ENCODE measurements around the gene SCAF1.

Gene SCAF1, protein sequence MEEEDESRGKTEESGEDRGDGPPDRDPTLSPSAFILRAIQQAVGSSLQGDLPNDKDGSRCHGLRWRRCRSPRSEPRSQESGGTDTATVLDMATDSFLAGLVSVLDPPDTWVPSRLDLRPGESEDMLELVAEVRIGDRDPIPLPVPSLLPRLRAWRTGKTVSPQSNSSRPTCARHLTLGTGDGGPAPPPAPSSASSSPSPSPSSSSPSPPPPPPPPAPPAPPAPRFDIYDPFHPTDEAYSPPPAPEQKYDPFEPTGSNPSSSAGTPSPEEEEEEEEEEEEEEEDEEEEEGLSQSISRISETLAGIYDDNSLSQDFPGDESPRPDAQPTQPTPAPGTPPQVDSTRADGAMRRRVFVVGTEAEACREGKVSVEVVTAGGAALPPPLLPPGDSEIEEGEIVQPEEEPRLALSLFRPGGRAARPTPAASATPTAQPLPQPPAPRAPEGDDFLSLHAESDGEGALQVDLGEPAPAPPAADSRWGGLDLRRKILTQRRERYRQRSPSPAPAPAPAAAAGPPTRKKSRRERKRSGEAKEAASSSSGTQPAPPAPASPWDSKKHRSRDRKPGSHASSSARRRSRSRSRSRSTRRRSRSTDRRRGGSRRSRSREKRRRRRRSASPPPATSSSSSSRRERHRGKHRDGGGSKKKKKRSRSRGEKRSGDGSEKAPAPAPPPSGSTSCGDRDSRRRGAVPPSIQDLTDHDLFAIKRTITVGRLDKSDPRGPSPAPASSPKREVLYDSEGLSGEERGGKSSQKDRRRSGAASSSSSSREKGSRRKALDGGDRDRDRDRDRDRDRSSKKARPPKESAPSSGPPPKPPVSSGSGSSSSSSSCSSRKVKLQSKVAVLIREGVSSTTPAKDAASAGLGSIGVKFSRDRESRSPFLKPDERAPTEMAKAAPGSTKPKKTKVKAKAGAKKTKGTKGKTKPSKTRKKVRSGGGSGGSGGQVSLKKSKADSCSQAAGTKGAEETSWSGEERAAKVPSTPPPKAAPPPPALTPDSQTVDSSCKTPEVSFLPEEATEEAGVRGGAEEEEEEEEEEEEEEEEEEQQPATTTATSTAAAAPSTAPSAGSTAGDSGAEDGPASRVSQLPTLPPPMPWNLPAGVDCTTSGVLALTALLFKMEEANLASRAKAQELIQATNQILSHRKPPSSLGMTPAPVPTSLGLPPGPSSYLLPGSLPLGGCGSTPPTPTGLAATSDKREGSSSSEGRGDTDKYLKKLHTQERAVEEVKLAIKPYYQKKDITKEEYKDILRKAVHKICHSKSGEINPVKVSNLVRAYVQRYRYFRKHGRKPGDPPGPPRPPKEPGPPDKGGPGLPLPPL

DNA sequence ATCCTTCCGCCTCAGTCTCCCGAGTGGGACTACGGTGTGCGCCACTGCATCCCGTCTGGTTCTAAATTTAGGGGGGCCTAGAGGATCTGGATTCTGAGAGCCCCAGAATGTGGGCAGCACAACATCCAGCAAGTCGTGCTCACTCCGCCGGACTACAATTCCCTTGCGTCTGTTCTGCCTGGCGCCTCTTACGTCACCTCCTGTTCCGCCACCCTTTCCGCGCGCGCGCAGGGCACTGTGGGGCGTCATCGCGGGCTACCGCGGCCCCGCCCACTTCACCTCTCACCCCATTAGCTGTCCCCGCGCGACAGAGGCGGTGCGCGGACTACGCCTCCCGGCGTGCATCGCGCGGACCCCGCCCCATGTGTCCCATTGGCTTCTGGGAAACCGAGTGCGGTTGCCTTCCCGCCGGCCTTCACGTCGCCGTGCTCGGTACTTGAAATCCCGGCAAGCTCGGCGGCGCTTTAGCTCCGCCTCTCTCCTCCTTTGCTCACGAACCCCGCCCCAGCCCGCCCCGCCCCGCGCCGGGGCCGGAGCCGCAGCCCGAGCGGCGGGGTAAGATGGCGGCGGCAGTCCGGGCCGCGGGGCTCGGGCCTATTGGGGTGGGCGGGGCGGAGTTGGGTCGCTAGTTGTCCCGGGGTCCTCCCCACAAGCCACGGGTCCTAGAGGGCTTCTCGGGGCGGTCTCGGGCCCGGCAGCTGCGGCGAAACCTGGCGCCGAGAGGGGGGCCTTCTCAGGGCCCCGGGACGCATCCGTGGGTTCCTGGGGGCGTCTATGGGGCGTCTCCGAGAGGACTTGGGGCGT lies at the start of gene SCAF1:
SCAF1 (plus strand) TSS at position 522 of the 804 bp plus-strand sequence. CDS start 2,818 bp downstream, outside the sequence.
- peak; percentile 99 for DNase-seq

DNA sequence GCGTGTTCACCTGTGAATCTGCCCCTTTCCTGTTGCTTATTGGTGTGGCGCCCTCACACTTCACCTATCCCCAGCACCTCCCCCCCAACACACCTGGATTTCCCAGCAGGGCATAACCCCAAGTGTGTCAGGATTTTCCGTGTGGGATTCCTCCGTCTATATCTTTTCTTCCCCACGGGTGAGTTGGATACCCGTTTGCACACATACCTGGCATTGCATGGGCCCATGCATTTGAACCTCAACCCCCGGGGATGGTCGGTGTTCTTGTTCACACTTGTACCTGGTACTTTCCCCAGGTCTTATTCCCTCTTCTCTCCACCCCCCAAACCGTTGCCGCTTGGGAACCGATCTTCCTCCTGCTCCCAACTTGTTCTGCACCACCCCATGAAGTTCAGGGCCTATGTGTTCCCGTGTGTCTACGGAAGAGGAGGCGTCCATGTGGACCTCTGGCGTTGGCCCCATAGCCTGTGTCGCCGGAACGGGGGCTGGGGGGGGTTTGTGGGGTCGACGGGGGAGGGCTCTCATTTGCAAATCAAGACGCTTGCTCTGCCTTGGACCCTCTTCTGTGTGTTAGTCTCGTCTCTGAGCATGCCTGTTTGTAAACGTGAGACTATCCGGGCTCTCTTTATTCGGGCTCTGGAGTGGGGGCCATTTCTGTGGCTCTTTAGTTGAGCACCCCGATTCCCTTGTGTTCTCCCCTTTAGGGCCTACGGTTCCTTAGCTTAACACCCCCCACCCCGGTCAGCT lies 49.4 kb upstream of the SCAF1 start:
- DNase-seq = peak; percentile 32

DNA sequence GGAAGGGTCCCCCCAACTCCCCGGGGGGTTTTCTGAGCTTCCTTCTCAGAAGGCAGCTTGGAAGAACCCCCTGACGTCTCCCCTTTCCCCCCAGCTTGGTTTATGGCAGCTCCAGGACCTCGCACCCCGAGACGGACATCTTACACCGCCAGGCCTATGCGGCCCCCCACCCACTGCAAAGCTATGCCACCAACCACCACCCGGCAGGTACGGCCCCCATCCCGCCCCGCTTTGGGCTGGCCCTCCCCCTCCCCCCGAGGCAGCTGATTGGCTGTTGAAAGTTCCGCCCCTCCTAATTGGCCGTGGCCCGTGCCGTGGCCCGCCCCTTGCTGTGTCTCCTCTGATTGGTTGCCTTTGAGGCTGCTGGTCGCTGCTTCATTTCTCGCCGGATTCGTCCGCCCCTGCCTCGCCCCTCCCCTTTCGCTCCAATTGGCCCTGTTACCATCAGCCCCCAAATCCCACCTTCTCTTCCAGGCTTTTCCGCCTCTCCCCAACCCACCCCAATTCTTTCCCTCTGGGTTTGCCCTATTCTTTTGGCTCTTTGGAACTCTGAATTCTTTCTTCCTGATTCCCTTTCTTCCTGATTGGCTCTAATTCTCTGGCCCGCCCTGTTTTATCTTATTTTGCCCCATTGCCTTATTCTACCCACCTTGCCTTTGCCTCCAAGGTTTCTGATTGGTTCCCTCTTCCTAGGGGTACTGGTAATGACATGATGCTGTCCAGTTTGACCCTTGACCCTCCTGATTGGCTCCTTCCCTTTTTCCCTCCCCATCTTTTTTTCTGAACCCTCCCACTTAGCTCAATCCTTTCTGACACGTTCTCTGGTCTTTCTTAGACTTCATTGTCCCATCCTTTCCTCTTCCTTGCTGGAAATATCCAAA lies 48.5 kb upstream of the SCAF1 start:
- DNase-seq = peak; percentile 97

DNA sequence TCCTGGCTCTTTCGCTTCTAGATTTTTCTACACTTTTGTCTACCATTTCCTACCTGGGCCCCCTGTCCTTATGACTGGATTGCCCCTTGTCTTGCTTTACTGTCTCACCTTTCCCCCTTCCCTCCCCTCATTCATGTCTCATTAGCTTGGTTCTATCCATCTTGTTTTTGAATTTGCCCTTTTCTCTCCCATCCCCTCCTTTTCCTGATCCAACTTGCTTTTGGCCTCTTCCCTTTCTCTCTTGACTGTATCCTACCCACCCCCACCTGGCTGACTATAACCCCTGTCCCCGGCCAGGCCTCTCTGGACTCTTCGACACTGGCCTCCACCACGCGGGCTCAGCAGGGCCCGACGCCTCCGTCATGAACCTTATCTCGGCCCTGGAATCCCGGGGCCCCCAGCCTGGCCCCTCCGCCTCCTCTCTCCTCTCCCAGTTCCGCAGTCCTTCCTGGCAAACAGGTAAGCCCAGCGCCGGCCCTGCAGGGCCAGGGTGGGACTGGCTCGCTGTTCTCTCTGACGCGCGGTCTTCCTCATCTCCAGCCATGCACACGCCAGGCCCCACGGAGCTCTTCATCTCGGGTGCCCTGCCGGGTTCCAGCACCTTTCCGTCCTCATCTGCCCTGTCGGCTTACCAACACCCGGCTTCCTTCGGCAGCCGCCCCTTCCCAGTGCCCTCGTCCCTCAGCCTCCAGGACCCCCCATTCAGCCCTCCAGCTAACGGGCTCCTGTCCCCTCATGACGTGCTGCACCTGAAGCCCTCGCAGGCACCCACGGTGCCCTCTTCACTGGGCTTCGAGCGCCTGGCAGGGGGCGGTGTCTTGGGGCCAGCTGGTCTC lies 47.6 kb upstream of the SCAF1 start:
- no peak for DNase-seq

DNA sequence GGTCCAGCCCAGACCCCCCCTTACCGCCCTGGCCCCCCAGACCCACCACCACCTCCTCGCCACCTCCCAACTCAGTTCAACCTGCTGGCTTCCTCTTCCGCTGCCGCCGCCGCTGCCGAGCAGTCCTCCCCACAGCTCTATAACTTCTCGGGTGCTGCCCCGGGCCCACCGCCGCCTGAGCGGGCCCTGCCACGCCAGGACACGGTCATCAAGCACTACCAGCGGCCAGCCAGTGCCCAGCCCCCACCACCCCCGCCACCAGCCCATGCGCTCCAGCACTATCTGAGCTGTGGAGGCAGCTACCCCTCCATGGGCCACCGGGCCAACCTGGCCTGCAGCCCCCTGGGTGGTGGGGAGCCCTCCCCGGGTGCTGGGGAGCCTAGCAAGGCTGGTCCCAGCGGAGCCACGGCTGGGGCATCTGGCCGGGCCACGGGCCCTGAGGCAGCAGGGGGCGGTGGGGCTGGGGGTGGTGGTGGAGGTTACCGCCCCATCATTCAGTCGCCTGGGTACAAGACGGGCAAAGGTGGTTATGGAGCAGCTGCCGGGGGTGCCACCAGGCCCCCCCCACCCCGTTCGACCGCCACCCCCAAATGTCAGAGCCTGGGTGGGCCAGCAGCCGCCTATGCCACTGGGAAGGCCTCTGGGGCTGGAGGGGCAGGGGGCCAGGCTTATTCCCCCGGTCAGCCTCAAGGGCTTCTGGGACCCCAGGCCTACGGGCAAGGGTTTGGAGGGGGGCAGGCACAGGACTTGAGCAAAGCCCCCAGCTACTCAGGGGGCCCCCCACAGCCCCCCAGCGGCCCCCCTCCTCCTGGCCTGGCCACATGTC lies 46.8 kb upstream of the SCAF1 start:
- DNase-seq = no peak

DNA sequence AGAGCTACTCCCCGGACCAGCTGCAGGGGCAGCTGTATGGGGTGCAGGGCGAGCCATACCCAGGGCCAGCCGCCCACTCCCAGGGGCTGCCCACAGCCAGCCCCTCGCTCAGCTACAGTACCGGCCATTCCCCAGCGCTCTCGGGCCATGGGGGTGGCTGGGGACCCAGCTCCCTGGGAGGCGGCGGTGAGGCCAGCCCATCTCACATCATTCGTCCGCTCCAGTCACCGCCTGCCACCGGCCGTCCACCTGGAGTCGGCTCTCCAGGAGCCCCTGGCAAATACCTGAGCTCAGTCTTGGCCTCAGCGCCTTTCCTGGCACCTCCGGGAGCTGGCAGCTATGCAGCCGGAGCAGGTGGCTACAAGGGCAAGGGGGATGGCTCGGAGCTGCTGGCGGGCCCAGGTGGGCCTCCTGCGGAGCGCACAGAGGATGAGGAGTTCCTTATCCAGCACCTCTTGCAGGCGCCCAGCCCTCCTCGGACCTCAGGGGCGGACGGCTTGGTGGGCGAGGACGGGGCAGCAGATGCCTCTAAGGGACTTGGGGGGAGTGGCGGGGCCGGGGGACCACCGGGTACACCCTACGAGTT lies 46.1 kb upstream of the SCAF1 start:
- no peak for DNase-seq

DNA sequence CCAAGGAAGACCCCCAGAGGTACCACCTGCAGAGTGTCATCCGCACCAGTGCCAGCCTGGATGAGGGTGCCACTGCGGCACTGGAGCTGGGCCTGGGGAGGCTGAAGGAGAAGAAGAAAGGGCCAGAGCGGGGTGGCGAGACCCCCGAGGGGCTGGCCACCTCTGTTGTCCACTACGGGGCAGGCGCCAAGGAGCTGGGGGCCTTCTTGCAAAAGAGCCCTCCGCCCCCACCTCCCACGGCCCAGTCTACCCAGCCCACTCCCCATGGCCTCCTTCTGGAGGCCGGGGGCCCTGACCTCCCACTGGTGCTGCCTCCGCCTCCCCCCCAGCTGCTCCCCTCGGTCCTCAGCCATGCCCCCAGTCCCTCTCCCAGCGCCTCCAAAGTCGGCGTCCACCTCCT lies 45.6 kb upstream of the SCAF1 start:
- no peak for DNase-seq

DNA sequence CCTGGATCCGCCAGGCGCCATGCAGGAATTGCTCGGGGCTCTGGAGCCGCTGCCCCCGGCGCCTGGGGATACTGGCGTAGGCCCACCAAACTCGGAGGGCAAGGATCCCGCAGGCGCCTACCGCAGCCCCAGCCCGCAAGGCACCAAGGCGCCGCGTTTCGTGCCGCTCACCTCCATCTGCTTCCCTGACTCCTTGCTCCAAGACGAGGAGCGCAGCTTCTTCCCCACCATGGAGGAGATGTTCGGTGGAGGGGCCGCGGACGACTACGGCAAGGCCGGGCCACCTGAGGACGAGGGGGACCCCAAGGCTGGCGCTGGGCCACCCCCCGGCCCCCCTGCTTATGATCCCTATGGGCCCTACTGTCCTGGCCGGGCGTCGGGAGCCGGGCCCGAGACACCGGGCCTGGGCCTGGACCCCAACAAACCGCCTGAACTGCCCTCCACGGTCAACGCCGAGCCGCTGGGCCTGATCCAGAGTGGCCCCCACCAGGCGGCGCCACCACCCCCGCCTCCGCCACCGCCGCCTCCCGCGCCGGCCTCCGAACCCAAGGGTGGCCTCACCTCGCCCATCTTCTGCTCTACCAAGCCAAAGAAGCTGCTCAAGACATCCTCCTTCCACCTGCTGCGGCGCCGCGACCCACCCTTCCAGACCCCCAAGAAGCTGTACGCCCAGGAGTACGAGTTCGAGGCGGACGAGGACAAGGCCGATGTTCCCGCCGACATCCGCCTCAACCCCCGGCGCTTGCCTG lies 44.9 kb upstream of the SCAF1 start:
- no peak for DNase-seq

DNA sequence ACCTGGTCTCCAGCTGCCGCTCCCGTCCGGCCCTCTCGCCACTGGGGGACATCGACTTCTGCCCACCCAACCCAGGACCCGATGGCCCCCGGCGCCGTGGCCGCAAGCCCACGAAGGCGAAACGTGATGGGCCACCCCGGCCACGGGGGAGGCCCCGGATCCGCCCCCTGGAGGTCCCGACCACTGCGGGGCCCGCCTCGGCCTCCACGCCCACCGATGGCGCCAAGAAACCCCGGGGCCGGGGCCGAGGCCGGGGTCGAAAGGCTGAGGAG lies 44.4 kb upstream of the SCAF1 start:
- DNase-seq = no peak

DNA sequence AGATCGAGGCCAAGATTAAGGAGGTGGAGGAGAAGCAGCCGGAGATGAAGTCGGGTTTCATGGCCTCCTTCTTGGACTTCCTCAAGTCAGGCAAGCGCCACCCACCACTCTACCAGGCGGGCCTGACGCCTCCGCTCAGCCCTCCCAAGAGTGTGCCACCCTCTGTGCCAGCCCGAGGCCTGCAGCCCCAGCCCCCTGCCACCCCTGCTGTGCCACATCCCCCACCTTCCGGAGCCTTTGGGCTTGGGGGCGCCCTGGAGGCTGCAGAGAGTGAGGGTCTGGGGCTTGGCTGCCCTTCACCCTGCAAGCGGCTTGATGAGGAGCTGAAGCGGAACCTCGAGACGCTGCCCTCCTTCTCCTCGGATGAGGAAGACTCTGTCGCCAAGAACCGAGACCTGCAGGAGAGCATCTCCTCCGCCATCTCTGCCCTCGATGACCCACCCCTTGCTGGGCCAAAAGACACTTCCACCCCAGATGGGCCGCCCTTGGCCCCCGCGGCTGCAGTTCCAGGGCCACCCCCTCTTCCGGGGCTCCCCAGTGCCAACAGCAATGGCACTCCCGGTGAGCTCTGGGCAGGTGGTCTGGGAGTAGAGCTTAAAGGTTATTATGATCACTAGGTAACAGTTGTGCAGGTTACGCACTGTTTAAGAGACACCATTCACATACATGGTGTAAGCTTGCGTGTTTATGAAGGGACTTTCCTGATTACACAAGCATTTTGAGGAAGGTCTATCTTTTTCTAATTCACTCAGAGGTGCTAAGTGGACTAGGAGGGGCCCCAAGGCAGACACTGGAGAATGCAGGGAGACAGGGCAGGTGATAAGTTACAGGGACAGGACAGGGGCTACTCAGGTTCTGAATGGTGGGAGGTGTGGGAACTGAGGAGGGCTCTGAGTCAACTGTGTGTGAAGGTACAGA lies 42.4 kb upstream of the SCAF1 start:
- DNase-seq = no peak

DNA sequence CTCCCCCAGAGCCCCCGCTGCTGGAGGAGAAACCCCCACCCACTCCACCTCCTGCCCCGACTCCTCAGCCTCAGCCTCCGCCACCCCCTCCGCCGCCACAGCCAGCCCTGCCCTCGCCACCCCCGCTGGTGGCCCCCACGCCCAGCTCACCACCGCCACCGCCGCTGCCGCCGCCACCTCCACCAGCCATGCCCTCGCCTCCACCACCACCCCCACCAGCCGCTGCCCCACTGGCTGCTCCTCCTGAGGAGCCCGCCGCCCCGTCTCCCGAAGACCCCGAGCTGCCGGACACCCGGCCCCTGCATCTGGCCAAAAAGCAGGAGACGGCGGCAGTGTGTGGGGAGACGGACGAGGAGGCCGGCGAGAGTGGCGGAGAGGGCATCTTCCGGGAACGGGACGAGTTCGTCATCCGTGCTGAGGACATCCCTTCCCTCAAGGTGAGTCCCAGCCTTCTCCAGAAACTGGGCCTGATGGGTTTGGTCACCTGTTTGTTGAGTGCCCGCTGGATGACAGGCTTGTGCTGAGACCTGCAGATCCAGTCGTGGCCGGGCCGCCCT lies 40.4 kb upstream of the SCAF1 start:
- DNase-seq = no peak

DNA sequence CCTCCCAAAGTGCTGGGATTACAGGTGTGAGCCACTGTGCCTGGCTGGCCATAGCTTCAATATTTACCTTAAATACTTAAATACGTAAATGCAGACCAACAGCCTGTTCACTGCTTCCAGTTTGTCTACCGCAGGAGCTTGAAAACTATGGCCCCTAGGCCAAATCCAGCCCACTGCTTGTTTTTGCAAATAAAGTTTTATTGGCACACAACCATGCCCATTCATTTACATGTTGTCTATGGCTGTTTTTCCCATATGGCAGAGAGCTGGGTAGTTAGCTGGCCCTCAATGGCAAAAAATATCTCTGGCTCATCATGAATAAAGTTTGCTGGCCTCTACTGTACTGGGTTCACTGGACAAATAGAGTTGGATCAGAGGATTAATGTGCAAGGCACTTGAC lies 39.2 kb upstream of the SCAF1 start:
- DNase-seq = no peak

DNA sequence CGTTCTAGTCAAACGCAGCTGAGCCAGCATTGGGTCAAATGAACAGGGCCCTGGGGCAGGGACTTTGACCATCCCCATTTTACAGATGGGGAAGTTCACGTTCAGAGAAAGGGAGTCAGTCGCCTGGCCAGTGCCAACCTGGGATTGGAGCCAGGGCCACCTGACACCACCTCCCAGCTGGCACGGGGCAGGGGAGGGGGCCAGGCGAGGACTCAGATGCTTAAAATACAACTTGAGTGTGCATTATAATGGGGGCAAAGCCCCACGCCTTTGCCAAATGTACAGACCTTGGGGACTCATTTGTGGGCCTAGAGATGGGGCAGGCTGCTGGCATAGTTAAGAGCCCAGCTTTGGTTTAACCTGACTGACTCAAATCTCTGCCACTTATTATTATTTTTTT lies 36.4 kb upstream of the SCAF1 start:
- no peak for DNase-seq

DNA sequence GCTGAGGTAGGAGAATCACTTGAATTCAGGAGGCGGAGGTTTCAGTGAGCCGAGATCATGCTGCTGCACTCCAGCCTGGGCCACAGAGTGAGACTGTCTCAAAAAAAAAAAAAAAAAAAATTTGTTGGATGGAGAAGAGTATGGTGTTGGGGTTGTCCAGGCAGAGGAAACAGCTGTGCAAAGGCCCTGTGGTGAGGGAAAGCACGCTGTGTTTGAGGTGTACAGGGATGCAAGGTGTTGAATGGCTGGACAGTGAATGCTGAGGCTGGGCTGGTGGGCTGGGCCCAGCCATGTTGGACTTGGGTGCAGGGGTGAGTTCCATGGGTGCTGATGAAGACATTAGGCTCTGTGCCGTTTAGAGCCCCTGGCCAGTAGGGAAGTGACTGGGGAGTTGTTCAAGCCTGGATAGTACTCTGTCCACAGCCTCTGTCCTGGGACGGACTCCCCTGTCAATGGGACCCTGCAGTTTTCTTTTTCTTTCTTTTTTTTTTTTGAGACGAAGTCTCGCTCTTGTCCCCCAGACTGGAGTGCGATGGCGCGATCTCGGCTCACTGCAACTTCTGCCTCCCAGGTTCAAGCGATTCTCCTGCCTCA lies 32.4 kb upstream of the SCAF1 start:
- no peak for DNase-seq

DNA sequence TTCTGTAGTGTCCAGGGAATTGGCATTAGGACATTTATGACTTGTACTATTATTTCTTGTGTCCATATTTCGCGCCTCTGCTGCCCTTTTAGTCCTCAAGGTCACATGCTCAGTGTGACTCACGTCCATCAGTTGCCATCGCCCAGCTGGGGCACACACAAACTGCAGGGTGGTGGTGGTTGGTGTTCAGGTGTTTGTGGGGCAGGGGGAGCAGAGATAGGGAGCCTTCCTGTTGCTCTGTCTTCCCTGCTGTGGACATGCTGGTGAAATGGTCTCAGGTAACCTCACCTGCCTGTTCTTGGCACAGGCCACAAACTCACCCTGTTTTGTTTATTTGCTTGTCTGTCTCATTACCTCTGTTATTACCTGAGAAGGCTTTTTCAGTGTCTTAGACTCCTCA lies 28.6 kb upstream of the SCAF1 start:
- no peak for DNase-seq
